ENCODE results near the gene PBOV1.

Gene PBOV1

DNA sequence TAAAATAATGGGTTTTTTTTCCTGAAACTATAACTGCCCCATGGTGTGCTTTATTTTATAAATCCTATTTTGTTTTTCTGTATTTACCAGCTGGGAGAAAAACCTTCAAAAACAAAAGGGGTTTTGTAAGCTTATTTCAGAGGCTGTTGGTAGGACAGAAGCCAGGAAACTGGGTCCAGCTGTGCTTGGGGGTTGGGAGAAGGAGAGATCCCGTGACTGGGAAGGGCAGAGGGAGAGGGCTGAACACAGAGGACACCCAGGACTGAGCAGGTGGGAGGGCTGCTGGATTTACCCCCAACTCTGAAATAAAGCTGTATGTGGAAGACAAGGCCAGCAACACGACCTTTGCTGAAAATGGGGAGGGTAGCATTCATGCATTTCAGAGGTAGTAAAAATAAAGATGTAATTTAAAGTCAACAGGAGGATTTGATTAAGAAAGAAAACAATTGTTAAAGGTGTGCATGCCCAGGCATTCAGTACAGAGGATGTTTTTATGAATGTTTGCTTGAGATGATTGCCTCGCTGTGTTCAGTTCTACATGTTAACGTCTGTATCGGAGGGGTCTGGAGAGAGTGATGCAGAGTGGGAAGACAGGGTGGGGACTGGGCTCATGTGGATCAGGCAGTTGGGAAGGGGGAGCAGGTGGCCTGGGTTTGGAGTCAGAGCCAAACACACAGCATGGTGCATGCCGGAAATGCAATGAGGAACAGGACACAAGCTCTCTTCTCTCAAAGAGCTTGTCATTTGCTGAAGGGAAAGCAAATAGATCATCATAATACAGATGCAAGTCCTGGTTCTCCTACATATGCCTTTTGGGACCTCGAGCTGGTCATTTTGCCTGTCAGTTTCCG is 35.1 kb downstream of the PBOV1 start:
- TF ChIP-seq, protein P1, sequence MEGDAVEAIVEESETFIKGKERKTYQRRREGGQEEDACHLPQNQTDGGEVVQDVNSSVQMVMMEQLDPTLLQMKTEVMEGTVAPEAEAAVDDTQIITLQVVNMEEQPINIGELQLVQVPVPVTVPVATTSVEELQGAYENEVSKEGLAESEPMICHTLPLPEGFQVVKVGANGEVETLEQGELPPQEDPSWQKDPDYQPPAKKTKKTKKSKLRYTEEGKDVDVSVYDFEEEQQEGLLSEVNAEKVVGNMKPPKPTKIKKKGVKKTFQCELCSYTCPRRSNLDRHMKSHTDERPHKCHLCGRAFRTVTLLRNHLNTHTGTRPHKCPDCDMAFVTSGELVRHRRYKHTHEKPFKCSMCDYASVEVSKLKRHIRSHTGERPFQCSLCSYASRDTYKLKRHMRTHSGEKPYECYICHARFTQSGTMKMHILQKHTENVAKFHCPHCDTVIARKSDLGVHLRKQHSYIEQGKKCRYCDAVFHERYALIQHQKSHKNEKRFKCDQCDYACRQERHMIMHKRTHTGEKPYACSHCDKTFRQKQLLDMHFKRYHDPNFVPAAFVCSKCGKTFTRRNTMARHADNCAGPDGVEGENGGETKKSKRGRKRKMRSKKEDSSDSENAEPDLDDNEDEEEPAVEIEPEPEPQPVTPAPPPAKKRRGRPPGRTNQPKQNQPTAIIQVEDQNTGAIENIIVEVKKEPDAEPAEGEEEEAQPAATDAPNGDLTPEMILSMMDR (IDR thresholded peaks at IDR 0.05; ENCODE audit: borderline replicate concordance, insufficient read depth, low read depth, low read length): no peak
- H3K4me3 ChIP-seq (ENCODE audit: low read depth, low read length): no peak overlapping the region

DNA sequence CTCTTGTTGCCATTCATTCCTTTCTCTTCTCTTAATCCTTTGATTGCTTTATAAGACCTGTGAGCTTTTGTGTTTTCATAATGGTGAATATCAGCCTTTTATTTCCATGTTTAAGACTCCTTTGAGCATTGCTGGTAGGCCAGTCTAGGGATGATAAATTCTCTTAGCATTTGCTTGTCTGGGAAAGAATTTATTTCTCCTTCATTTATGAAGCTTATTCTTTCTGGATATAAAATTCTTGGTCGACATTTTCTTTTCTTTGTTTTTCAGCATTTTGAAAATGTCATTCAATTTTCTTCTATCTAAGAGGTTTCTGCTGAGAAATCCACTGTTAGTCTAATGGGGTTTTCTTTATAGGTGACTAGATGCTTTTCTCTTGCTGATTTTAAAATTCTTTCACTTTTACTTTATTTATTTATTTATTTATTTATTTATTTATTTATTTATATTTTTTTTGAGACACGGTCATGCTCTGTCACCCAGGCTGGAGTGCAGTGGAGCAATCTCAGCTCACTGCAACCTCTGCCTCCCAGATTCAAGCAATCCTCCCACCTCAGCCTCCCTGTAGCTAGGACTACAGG is 41.5 kb downstream of the PBOV1 start:
- no peak overlapping the region for H3K4me3 ChIP-seq (ENCODE audit: low read depth, low read length)
- TF ChIP-seq, protein P1 (IDR thresholded peaks at IDR 0.05; ENCODE audit: borderline replicate concordance, insufficient read depth, low read depth, low read length): no peak

DNA sequence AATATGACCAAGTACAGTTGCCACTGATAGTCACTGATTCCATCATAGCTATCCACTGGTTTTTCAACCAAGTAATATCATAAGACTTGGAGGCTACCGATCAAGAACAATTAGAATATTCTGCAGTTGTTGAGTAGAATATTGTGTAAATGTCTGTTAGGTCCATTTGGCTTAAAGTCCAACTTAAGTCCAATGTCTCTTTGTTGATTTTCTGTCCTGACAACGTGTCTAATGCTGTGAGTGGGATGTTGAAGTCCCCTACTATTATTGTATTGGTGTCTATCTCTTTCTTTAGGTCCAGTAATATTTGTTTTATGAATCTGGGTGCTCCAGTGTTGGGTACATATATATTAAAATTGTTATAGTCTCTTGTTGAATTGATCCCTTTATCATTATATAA is 42.7 kb downstream of the PBOV1 start:
- no peak overlapping the region for H3K4me3 ChIP-seq (ENCODE audit: low read depth, low read length)
- TF ChIP-seq, protein P1 (IDR thresholded peaks at IDR 0.05; ENCODE audit: borderline replicate concordance, insufficient read depth, low read depth, low read length): no peak
